GM21528 (cell line): ENCODE measurements around the gene STPG1.

Experiments used
- ATAC-seq: cut with Tn5 transposase; IDR thresholded peaks from one replicate; pipeline ENCODE4 v1.9.1; 2021; ENCODE audit warnings: mild to moderate bottlenecking, moderate library complexity; ENCODE audit not compliant: unreplicated experiment, low FRiP score

Gene STPG1

GRCh38 chr1:24321697-24322469 is 91.7 kb downstream of the STPG1 start:
- peak; percentile 61 for ATAC-seq

DNA sequence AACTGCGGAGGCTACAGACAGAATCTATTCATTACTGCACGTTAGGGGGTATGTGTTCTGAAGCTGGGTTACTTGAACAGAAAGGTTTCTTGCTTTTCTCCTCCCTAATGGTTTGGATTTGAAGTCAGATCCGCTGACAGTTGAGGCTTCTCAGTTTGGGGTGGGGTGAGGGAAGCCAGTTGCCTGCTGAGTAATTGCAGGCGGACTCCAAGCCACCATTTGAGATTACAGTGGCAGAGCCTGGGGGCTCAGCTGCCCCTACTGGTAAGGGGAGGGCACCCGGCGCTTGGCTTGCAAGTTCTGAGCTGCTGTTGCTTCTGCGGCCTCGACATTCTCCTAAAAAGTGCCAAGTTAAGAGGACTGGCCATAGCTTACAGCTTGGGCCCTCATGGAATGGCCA is 92.5 kb downstream of the STPG1 start:
- ATAC-seq: no peak

DNA sequence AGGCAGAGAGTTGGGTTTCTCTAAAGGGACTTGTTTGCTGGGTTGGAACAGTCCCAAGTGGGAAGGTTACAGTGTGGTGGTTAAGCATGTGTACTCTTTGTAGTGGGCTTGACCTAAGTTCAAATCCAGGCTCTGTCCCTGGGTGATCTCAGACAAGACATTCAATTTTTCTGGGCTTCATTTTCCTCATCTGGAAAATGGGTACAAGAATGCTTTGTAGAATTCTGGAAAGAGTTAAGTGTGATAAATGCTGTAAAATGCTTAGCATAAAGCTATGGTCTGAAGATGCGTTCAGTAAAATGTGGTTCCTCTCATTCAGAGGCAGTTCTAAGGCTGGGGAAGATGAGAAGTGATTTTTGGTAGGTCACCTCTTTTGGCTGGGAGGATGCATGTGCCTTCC is 93.6 kb downstream of the STPG1 start:
- no peak for ATAC-seq

DNA sequence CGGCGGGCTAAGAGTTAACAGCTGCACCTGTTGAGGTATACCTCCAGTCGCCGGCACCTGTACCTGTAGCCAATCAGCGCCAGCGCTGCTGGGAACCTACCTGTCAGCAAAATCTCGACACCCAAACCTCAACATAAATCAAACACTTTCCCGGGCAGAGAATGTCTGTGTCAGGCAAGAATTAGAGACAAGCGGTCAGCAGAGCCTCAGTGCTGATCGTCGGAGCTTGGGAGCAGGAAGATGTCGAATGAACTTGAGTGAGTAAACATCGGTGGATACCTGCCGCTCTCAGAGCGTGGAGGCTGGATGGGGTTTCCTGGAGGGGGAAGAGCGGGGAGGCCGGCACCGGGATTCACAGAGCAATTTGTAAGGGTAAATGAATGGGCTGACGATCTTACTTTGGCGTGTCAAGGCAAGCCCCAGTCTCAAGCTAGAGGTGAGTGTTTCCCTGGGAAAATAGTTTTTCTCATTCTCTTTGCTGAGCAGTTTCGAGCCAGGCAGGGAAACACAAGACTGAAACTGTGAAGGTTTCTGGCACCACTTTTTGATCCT is 94.2 kb downstream of the STPG1 start, which contains the start of gene GRHL3:
GRHL3 (plus strand) TSS at position 46 of the 552 bp plus-strand sequence; CDS start at position 241, 195 bp downstream.
- ATAC-seq: no peak

DNA sequence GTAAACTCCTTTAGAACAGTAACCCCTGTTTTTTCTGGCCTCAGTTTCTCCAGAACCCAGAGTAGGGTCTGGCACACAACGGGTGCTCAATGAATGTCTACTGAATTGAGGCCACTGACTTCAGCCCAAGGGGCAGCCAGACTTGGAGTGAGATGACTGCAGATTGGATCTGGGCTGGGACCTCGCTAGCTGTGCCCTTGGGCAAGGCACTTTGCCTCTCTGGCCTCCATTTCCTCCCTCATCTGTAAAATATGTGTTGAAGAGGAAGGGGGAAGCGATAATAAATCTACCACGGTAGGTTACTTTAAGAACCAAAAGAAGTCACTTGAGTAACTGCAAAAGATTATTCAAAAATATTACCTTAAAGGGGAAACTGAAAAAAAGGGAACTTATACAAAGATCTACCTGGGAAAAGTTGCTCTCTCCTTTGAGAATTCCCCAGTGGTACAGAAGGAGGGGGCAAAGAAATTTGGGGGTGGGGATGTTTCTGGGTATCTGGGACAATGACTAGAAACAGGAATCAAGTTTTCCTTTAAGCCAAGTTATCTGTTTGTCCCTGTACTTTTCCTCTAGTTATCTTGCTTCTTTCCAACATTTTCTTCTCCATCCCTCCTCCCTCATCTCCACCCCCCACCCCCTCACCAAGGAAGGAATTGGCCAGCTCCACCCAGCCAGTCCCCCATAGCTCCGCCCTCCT is 94.8 kb downstream of the STPG1 start:
- ATAC-seq: no peak

DNA sequence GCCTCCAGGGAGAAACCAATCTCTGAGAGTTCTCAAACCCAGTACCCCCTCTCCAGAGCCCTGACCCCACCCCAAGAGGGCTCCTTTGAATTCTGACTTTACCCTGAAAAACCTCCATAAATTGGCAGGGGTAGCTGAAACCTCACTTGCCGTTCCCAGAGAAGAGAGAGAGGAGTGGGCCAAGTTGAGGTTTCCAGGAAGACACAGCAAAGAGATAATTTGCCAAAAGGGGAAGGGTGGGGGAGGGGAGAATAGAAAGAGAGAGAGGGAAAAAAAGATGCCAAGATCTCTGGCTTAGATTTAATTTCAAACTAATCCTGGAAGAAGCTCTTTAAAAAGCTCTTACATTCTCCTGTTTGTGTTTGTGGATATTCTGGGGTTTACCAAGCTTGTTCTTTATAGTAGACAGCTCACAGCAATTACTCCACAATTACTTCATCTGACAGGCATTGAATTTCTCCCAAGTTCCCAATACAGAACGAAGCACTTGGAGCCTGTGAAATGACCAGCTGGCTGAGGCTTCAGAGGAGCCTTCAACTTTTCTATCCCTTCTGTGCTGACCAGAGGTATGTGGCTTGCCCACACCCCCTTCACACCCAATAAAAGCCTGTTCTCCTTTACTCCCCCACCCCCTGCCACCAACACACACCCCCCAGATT is 95.5 kb downstream of the STPG1 start:
- ATAC-seq: no peak

GRCh38 chr1:24317081-24317480 is 96.5 kb downstream of the STPG1 start:
- no peak for ATAC-seq

- ATAC-seq: no peak
Observed at GRCh38 chr1:24316645-24317044, 96.9 kb downstream of the STPG1 start.

DNA sequence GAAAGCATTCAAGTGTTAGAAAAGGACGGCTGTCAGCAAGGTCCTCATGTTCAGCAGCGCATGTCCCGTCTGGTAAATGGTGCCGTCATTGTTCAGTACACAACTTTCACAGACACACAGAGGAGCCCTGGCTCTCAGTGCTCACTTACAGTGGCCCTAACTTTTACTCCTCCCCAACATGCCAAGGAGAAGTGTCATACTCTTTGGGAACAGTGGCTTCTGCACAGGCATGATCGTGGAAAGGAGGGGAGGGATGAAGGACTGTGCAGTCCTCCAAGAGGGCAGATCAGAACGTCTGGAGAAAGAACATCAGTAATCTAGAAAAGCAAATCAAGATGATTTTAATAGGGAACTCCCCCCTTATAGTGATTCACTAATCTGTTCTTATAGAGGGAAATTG is 98.2 kb downstream of the STPG1 start:
- no peak for ATAC-seq

GRCh38 chr1:24311741-24312140 is 101.8 kb downstream of the STPG1 start:
- ATAC-seq: no peak

GRCh38 chr1:24311234-24311633 is 102.3 kb downstream of the STPG1 start:
- ATAC-seq: no peak

GRCh38 chr1:24309762-24310485 is 103.7 kb downstream of the STPG1 start:
- ATAC-seq: no peak

GRCh38 chr1:24308365-24309015 is 105.1 kb downstream of the STPG1 start:
- no peak for ATAC-seq
